Testis (tissue), 2 donors: ENCODE data around the gene CD200R1.

Source experiments
- CTCF ChIP-seq, 3 experiments: fragments of 450-650 bp in 2 of 3; fragments of 200-600 bp in 1 of 3; sonication (generic) in 1 of 3; IDR thresholded peaks; one replicate each; pipeline ENCODE4 v1.5.1; 2016 to 2019; ENCODE audit warnings: antibody characterized with exemption in 3 of 3, mild to moderate bottlenecking in 2 of 3, moderate library complexity in 1 of 3
- POLR2A ChIP-seq: fragments of 450-650 bp; IDR thresholded peaks from one replicate; pipeline ENCODE4 v1.6.1; 2017; ENCODE audit warnings: antibody characterized with exemption, mild to moderate bottlenecking, moderate library complexity

GRCh38 chr3:112900113-112900512, 74.8 kb downstream of the CD200R1 start:
- TF ChIP-seq CTCF (IDR thresholded peaks at IDR 0.05) = no peak
- TF ChIP-seq POLR2A = no peak
